Left forelimb (tissue), 1 donor: Measurements from ENCODE around the gene COL5A1.

ENCODE experiments used
- DNase-seq: peaks from one replicate; pipeline ENCODE4 v3.0.0-alpha.2; 2018; ENCODE audit warnings: low spot score

The COL5A1 gene

GRCh38 chr9:134725605-134725940, 84.0 kb downstream of the COL5A1 start:
- no peak for DNase-seq

GRCh38 chr9:134726026-134726721, 84.6 kb downstream of the COL5A1 start:
- no peak for DNase-seq

GRCh38 chr9:134726722-134727034, 85.1 kb downstream of the COL5A1 start:
- no peak for DNase-seq

GRCh38 chr9:134728021-134728795, 86.6 kb downstream of the COL5A1 start:
- DNase-seq = no peak

GRCh38 chr9:134728801-134729495, 87.3 kb downstream of the COL5A1 start:
- no peak for DNase-seq

GRCh38 chr9:134730011-134730760, 88.6 kb downstream of the COL5A1 start:
- no peak for DNase-seq

- no peak for DNase-seq
These were observed 89.3 kb downstream of the COL5A1 start for GRCh38 chr9:134730761-134731496.

- DNase-seq = no peak
These were observed 90.1 kb downstream of the COL5A1 start for GRCh38 chr9:134731497-134732391.

- no peak for DNase-seq
These were observed 90.9 kb downstream of the COL5A1 start for GRCh38 chr9:134732392-134733110.

GRCh38 chr9:134733480-134734232, 92.1 kb downstream of the COL5A1 start:
- no peak for DNase-seq

- no peak for DNase-seq
These were observed 92.7 kb downstream of the COL5A1 start for GRCh38 chr9:134734270-134734669.

- DNase-seq = peak; percentile 76
These were observed 94.0 kb downstream of the COL5A1 start for GRCh38 chr9:134735441-134736175.

GRCh38 chr9:134736791-134737497, 95.3 kb downstream of the COL5A1 start:
- DNase-seq = no peak

GRCh38 chr9:134737842-134738580, 96.4 kb downstream of the COL5A1 start:
- no peak for DNase-seq

- DNase-seq = peak; percentile 80
These were observed 97.5 kb downstream of the COL5A1 start for GRCh38 chr9:134738869-134739659.

GRCh38 chr9:134739660-134739968, 98.0 kb downstream of the COL5A1 start:
- DNase-seq = no peak

GRCh38 chr9:134740071-134740470, 98.5 kb downstream of the COL5A1 start:
- no peak for DNase-seq
